ENCODE data around the gene NUDT3. TPM values are rescaled to one million over a fixed set of nuclear protein-coding genes. Genes with fewer than 3 reads are reported as not detected.

NUDT3 gene
- total and polyA plus RNA-seq, 2 experiments from 2014 or later: 12.1 to 31.1 TPM

DNA sequence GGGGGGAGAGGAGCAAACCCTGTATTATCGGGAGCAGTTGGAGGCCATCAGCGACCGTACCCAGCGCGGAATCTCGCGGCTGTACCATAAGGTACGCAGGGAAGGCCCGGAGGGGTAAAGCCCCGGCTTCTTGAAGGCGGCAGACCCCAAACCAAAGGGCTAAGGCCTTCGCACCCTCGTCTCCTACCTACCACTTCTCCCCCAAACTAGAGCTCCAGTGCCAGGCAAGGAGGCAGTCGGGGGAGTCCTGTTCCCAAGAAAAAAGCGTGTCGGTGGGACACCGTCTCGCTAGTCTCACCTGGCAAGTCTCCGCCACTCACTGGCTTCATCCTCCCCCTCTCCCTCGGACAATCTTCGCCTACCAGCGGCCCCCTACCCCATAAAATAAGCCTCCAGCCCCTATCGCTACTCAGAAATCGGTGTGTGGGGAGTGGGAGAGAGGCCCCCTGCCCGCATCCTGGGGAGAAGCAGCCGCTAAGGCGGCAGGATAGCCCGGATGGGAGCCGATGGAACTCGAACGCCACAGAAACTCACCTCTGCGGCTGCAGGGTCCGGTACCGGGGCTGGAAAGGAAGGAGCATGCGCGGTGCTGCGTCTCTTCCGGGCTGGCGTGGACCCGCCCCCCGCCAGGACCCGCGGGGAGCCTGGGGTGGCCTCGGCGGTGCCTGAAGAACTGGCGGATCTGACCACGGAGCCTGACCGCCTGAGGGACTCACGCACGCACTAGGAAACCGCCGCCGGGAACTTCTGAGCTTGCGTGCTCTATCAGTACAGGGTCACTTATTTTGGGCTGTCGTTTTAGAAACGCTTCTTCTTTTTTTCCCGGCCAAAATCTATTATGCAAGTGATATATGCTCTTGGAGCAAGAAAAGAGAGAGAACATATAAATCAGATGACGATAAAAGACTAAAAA is 33.3 kb upstream of the NUDT3 start, which contains the start of gene RPS10:
Gene RPS10 (minus strand): TSS at position 572 of the 913 bp plus-strand sequence. CDS start 848 bp downstream, outside the sequence.
- H3K4me2 ChIP-seq: peak within 1 kb of the TSS; percentile 99
- peak within 1 kb of the TSS; percentile 99 for H3K4me3 ChIP-seq
- DNase-seq (ENCODE audit: low spot score) (peak; percentile 94), ATAC-seq (peak; percentile 91)
- peaks cover 14% of the 10 kb centered on the region for H3K27me3 Mint-ChIP-seq (ENCODE audit: insufficient read depth, low read depth, poor library complexity)
- H3K27ac ChIP-seq (ENCODE audit: low read depth): peak within 1 kb of the TSS; percentile 95
- peaks cover 31% of the 10 kb centered on the region for H4K20me1 ChIP-seq (replicated peaks; ENCODE audit: insufficient read depth)
- H2AFZ ChIP-seq: peak within 1 kb of the TSS; percentile 52
- H3K4me1 ChIP-seq (ENCODE audit: insufficient read depth): peaks cover 16% of the 10 kb centered on the region
- peaks cover 43% of the 10 kb centered on the region for H3F3A ChIP-seq (replicated peaks; ENCODE audit: low read depth)
- H3K27me3 ChIP-seq (ENCODE audit: insufficient read depth): no peaks in the 10 kb centered on the region
- TF ChIP-seq CREB1 (CRISPR knock-in tag; IDR thresholded peaks at IDR 0.05; ENCODE audit: low read depth): peak; percentile 53
- TF ChIP-seq ZNF331 (CRISPR knock-in tag; IDR thresholded peaks at IDR 0.05; ENCODE audit: low read depth): no peak
- TF ChIP-seq, protein P1, sequence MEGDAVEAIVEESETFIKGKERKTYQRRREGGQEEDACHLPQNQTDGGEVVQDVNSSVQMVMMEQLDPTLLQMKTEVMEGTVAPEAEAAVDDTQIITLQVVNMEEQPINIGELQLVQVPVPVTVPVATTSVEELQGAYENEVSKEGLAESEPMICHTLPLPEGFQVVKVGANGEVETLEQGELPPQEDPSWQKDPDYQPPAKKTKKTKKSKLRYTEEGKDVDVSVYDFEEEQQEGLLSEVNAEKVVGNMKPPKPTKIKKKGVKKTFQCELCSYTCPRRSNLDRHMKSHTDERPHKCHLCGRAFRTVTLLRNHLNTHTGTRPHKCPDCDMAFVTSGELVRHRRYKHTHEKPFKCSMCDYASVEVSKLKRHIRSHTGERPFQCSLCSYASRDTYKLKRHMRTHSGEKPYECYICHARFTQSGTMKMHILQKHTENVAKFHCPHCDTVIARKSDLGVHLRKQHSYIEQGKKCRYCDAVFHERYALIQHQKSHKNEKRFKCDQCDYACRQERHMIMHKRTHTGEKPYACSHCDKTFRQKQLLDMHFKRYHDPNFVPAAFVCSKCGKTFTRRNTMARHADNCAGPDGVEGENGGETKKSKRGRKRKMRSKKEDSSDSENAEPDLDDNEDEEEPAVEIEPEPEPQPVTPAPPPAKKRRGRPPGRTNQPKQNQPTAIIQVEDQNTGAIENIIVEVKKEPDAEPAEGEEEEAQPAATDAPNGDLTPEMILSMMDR (conservative IDR thresholded peaks at IDR 0.05; ENCODE audit: low read depth in 2 of 2): no peak
- no peak for TF ChIP-seq EZH2phosphoT487 (IDR thresholded peaks at IDR 0.05; ENCODE audit: unreplicated experiment)
- TF ChIP-seq, protein P2, sequence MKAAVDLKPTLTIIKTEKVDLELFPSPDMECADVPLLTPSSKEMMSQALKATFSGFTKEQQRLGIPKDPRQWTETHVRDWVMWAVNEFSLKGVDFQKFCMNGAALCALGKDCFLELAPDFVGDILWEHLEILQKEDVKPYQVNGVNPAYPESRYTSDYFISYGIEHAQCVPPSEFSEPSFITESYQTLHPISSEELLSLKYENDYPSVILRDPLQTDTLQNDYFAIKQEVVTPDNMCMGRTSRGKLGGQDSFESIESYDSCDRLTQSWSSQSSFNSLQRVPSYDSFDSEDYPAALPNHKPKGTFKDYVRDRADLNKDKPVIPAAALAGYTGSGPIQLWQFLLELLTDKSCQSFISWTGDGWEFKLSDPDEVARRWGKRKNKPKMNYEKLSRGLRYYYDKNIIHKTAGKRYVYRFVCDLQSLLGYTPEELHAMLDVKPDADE (IDR thresholded peaks at IDR 0.05): 0 out of 2 replicates have a peak, but pooled peaks have one; percentile 34
- TF ChIP-seq STAT1 (IDR thresholded peaks at IDR 0.05; ENCODE audit: unreplicated experiment): no peak
- TF ChIP-seq, protein P3, sequence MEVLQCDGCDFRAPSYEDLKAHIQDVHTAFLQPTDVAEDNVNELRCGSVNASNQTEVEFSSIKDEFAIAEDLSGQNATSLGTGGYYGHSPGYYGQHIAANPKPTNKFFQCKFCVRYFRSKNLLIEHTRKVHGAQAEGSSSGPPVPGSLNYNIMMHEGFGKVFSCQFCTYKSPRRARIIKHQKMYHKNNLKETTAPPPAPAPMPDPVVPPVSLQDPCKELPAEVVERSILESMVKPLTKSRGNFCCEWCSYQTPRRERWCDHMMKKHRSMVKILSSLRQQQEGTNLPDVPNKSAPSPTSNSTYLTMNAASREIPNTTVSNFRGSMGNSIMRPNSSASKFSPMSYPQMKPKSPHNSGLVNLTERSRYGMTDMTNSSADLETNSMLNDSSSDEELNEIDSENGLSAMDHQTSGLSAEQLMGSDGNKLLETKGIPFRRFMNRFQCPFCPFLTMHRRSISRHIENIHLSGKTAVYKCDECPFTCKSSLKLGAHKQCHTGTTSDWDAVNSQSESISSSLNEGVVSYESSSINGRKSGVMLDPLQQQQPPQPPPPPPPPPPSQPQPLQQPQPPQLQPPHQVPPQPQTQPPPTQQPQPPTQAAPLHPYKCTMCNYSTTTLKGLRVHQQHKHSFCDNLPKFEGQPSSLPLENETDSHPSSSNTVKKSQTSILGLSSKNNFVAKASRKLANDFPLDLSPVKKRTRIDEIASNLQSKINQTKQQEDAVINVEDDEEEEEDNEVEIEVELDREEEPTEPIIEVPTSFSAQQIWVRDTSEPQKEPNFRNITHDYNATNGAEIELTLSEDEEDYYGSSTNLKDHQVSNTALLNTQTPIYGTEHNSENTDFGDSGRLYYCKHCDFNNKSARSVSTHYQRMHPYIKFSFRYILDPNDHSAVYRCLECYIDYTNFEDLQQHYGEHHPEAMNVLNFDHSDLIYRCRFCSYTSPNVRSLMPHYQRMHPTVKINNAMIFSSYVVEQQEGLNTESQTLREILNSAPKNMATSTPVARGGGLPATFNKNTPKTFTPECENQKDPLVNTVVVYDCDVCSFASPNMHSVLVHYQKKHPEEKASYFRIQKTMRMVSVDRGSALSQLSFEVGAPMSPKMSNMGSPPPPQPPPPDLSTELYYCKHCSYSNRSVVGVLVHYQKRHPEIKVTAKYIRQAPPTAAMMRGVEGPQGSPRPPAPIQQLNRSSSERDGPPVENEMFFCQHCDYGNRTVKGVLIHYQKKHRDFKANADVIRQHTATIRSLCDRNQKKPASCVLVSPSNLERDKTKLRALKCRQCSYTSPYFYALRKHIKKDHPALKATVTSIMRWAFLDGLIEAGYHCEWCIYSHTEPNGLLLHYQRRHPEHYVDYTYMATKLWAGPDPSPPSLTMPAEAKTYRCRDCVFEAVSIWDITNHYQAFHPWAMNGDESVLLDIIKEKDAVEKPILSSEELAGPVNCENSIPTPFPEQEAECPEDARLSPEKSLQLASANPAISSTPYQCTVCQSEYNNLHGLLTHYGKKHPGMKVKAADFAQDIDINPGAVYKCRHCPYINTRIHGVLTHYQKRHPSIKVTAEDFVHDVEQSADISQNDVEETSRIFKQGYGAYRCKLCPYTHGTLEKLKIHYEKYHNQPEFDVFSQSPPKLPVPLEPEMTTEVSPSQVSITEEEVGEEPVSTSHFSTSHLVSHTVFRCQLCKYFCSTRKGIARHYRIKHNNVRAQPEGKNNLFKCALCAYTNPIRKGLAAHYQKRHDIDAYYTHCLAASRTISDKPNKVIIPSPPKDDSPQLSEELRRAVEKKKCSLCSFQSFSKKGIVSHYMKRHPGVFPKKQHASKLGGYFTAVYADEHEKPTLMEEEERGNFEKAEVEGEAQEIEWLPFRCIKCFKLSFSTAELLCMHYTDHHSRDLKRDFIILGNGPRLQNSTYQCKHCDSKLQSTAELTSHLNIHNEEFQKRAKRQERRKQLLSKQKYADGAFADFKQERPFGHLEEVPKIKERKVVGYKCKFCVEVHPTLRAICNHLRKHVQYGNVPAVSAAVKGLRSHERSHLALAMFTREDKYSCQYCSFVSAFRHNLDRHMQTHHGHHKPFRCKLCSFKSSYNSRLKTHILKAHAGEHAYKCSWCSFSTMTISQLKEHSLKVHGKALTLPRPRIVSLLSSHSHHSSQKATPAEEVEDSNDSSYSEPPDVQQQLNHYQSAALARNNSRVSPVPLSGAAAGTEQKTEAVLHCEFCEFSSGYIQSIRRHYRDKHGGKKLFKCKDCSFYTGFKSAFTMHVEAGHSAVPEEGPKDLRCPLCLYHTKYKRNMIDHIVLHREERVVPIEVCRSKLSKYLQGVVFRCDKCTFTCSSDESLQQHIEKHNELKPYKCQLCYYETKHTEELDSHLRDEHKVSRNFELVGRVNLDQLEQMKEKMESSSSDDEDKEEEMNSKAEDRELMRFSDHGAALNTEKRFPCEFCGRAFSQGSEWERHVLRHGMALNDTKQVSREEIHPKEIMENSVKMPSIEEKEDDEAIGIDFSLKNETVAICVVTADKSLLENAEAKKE (CRISPR knock-in tag; IDR thresholded peaks at IDR 0.05): no peak
- TF ChIP-seq, protein P4, sequence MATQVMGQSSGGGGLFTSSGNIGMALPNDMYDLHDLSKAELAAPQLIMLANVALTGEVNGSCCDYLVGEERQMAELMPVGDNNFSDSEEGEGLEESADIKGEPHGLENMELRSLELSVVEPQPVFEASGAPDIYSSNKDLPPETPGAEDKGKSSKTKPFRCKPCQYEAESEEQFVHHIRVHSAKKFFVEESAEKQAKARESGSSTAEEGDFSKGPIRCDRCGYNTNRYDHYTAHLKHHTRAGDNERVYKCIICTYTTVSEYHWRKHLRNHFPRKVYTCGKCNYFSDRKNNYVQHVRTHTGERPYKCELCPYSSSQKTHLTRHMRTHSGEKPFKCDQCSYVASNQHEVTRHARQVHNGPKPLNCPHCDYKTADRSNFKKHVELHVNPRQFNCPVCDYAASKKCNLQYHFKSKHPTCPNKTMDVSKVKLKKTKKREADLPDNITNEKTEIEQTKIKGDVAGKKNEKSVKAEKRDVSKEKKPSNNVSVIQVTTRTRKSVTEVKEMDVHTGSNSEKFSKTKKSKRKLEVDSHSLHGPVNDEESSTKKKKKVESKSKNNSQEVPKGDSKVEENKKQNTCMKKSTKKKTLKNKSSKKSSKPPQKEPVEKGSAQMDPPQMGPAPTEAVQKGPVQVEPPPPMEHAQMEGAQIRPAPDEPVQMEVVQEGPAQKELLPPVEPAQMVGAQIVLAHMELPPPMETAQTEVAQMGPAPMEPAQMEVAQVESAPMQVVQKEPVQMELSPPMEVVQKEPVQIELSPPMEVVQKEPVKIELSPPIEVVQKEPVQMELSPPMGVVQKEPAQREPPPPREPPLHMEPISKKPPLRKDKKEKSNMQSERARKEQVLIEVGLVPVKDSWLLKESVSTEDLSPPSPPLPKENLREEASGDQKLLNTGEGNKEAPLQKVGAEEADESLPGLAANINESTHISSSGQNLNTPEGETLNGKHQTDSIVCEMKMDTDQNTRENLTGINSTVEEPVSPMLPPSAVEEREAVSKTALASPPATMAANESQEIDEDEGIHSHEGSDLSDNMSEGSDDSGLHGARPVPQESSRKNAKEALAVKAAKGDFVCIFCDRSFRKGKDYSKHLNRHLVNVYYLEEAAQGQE (IDR thresholded peaks at IDR 0.05; ENCODE audit: unreplicated experiment): no peak
- no peak for TF ChIP-seq EZH2 (IDR thresholded peaks at IDR 0.05; ENCODE audit: low read depth, unreplicated experiment)
- peak; percentile 92 for TF ChIP-seq POLR2AphosphoS5 (IDR thresholded peaks at IDR 0.05; ENCODE audit: low read depth)
- peaks cover 51% of the 10 kb centered on the region for H3K36me3 Mint-ChIP-seq (ENCODE audit: low read depth)
- H3K36me3 ChIP-seq (ENCODE audit: insufficient read depth): peaks cover 42% of the 10 kb centered on the region
- peaks cover 10% of the 10 kb centered on the region for H3K9me3 Mint-ChIP-seq
- H3K27ac Mint-ChIP-seq: peak within 1 kb of the TSS; percentile 100
- peak within 1 kb of the TSS; percentile 99 for H3K4me3 Mint-ChIP-seq
- peaks cover 51% of the 10 kb centered on the region for H3K79me2 ChIP-seq (replicated peaks; ENCODE audit: insufficient read depth)
- H3K9me2 ChIP-seq (ENCODE audit: insufficient read depth): no peaks in the 10 kb centered on the region
- H3K4me1 Mint-ChIP-seq: peaks cover 27% of the 10 kb centered on the region
